Stimulated activated naive B cell treated with anti-CD40 and anti-IgM and Interleukin-4, amounts not matched to agents 10 μg/mL and 1 μg/mL and 100 μg/mL, for 72 hours (primary cell): Measurements from ENCODE around the gene TNK2.
"Not testable (repeated sequence)": the region's sequence is repeated elsewhere in the genome, so short reads cannot be mapped to it uniquely, and the experiment has no call there.

Experiments
- ATAC-seq, 2 donors: fragments of 150-1000 bp; cut with Tn5 transposase; replicated peaks; 2 replicates each; pipeline ENCODE4 v1.10.0; 2021; ENCODE audit warnings: moderate library complexity in 1 of 2
- DNase-seq: peaks from one replicate; pipeline ENCODE4 v3.0.0; 2021
- H3K27ac Mint-ChIP-seq: one replicate; pipeline ENCODE4 v1.8.0; 2022; ENCODE audit warnings: mild to moderate bottlenecking, mixed read lengths
- H3K27me3 Mint-ChIP-seq, 2 donors: one replicate each; pipeline ENCODE4 v1.8.0; 2022; ENCODE audit warnings: mixed read lengths in 2 of 2
- H3K36me3 Mint-ChIP-seq, 2 donors: one replicate each; pipeline ENCODE4 v1.8.0; 2022; ENCODE audit warnings: mixed read lengths in 2 of 2, mild to moderate bottlenecking in 1 of 2
- H3K4me1 Mint-ChIP-seq, 2 donors: one replicate each; pipeline ENCODE4 v1.8.0; 2022; ENCODE audit warnings: mixed read lengths in 2 of 2, mild to moderate bottlenecking in 1 of 2
- H3K4me3 Mint-ChIP-seq, 2 donors: one replicate each; pipeline ENCODE4 v1.8.0; 2022; ENCODE audit warnings: mild to moderate bottlenecking in 2 of 2, mixed read lengths in 2 of 2, moderate library complexity in 1 of 2
- H3K9me3 Mint-ChIP-seq, 2 donors: one replicate each; pipeline ENCODE4 v1.8.0; 2022; ENCODE audit warnings: mixed read lengths in 2 of 2, mild to moderate bottlenecking in 1 of 2

The TNK2 gene

DNA sequence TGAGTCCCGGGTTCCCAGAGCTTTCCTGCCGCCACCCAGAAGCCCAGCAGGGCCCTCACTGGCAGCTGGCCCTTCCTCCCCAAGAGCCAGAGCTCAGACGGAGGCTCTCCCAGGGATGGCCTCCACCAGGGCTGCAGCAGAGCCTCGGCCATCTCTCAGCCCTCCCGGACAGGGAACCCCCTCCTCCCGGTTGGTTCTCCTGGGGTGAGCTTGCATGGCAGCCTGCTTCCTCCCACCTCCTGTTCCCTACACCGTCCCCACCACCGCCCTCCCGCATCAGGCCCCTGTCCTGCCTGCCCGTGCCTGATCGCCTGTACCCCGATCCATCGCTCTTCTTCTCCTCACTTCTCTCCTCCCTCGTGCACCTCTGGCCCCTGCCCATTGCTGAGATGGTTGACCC is 72.6 kb downstream of the TNK2 start:
- Mint-ChIP-seq H3K4me3 (no peak overlapping the region), H3K36me3 (peaks cover 0 to 1% of the 10 kb centered on the region in 2 donors), H3K27me3 (peaks cover 9 to 38% of the 10 kb centered on the region in 2 donors), H3K4me1 (peaks cover 2 to 8% of the 10 kb centered on the region in 2 donors), H3K27ac (no peak overlapping the region), H3K9me3 (no peaks in the 10 kb centered on the region)
- DNase-seq (no peak), ATAC-seq (no peak)

DNA sequence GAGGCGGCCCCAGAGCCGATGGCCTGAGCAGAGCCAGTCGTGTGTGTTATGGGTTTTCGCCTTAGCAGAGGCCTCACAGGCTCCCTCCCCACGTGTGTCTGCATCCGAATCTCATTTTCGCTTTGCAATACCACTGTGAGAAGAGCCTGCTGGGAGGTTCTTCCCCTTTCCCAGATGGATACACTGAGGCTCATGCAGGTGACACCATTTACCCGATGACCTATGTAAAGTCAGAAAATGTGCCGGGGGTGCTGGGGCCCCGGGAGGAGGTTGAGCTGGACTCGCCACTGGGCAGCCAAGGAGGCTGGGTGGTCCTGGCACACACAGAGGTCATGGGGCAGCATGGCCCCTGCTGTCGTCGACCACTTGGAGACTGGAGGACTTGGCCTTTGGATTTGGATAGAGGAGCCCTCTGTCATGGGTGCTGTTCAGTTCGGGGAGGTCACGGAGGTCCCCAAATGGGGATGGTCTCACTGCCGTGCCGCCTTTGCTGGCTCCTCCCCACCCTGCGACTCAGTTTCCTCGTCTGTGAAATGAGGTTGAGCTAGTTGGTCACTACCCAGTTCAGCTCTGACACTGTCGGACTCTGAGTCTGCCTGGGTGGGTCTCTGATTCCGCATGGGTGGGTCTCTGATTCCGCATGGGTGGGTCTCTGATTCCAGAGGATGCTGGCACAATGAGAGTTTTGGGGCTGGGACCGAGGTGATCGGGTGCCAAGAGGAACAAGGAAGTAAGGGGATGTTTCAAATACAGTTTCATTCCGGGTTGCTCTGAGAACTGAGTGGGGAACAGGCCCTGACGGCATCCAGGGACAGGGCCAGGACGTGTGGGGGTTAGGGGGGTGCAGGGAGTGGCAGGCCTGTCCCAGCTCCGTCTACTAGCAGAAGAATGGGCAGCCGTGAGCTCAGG is 73.4 kb downstream of the TNK2 start:
- H3K9me3 Mint-ChIP-seq: no peaks in the 10 kb centered on the region
- ATAC-seq: no peak
- H3K27me3 Mint-ChIP-seq: peaks cover 9 to 38% of the 10 kb centered on the region in 2 donors
- no peak overlapping the region for H3K4me3 Mint-ChIP-seq
- peaks cover 0 to 1% of the 10 kb centered on the region in 2 donors for H3K36me3 Mint-ChIP-seq
- peaks cover 2 to 8% of the 10 kb centered on the region in 2 donors for H3K4me1 Mint-ChIP-seq
- no peak overlapping the region for H3K27ac Mint-ChIP-seq
- no peak for DNase-seq

DNA sequence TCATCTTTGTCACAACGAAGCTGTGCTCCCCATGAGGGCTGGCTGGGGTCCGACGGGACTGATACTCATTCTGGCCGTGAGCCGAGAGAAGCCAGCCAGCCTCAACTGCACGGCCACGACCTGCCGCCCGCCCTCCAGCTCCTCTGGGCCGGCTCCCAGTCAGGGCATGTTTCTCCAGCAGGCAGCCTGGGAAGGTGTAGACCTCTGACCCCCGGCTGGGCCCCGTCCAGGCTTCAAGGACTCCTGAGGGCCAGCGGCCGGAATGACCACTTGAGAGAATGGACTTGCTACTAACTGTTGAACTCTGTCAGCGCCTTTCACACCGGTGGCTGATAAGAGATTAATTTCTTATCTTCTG is 78.5 kb downstream of the TNK2 start:
- Mint-ChIP-seq H3K36me3 (no peaks in the 10 kb centered on the region), H3K4me3 (no peak overlapping the region), H3K4me1 (no peaks in the 10 kb centered on the region), H3K27ac (no peak overlapping the region), H3K9me3 (no peaks in the 10 kb centered on the region), H3K27me3 (peaks cover 5 to 7% of the 10 kb centered on the region in 2 donors)
- no peak for ATAC-seq
- no peak for DNase-seq

DNA sequence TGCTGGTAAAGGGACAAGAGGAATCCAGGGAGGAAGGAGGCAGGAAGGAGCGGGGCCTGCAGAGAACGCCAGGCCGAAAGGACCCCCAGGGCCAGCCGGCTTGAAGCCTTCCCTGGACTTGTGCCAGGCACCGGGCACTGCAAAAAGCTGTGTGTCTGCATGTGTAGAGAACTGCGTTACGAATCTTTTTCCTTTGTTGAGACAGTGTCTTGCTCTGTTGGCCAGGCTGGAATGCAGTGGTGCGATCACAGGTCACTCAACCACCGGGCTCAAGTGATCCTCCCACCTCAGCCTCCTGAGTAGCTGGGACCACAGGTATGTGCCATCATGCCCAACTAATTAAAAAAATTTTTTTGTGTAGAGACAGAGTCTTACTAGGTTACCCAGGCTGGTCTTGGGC is 79.6 kb downstream of the TNK2 start:
- ATAC-seq (no peak), DNase-seq (no peak)
- peaks cover 8 to 10% of the 10 kb centered on the region in 2 donors for H3K27me3 Mint-ChIP-seq
- H3K27ac Mint-ChIP-seq: no peak overlapping the region
- no peaks in the 10 kb centered on the region for H3K9me3 Mint-ChIP-seq
- no peaks in the 10 kb centered on the region for H3K4me1 Mint-ChIP-seq
- no peaks in the 10 kb centered on the region for H3K36me3 Mint-ChIP-seq
- H3K4me3 Mint-ChIP-seq: no peak overlapping the region

DNA sequence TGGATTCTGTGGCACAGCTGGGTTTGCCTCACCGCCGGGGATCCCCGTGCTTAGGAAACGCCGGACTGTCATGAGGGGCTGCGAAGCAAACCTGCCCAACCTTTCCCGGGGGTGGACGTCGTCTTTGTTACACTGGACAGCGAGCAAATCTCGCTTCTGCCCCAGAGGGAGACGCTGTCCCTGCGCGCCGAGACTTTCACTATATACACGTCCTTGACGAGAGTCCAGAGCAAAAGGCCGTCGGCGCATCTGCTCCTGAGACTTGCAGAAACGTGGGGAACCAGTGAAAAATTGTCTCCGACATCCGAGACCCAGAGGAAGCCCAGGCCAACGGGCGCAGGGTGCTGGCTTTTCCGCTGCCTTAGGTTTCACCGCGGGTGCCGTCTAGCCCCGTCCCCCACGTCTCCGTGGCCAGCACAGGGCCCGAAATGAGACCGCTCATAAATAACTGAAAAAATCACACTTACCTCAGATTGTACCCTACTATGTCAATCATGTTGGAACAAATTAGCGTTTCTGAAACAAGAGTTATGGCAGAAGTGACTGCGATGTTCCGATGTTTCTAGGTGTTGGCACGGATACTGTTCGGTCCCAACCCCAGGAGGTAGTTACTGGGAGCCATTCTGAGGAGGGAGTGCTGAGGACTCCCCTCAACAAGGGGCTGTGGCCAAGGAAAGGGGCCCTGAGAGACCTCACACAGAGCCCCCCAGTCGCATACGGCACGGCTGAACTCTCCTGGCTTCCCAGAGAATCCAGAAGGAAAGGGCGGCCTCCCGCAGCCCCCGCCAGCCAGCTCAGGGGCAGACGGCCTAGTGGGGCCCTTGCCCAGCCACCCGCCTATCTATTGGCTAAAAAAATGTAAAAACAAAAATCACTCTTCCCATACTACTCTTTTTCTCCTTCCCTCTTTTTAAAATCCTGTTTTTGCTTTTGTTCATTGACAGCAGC is 82.2 kb downstream of the TNK2 start:
- no peak for ATAC-seq
- H3K4me3 Mint-ChIP-seq: no peak overlapping the region

DNA sequence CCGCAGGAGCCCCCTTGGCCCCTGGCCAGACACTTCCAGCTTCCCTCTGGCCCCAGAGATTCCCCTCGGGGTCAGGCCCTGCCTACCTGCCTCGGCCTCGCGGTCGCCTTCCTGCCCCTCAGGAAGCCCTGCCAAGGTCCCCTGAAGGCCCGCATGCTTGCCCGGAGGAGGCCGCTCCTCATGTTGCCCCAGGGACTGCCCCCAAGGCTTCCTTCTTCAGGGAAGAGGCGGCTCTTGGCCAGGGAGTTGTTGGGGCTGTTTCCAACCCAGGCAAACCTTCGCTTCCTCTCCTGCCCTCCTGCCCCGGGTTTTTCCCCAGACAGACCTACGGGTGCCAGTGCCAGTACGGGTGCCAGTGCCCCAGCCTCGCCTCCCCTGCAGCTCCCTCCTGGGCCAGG is 83.2 kb downstream of the TNK2 start:
- Mint-ChIP-seq H3K4me3 (no peak overlapping the region), H3K36me3 (no peaks in the 10 kb centered on the region), H3K4me1 (no peaks in the 10 kb centered on the region), H3K9me3 (no peaks in the 10 kb centered on the region), H3K27me3 (peaks cover 21 to 24% of the 10 kb centered on the region in 2 donors), H3K27ac (no peak overlapping the region)
- no peak for DNase-seq
- ATAC-seq: no peak

More for the DNA sequence above, 82.2 kb downstream of the TNK2 start:
- H3K27me3 Mint-ChIP-seq: peaks cover 17 to 24% of the 10 kb centered on the region in 2 donors
- H3K4me1 Mint-ChIP-seq: no peaks in the 10 kb centered on the region
- no peaks in the 10 kb centered on the region for H3K36me3 Mint-ChIP-seq
- H3K27ac Mint-ChIP-seq: no peak overlapping the region
- no peak for DNase-seq
- no peaks in the 10 kb centered on the region for H3K9me3 Mint-ChIP-seq

DNA sequence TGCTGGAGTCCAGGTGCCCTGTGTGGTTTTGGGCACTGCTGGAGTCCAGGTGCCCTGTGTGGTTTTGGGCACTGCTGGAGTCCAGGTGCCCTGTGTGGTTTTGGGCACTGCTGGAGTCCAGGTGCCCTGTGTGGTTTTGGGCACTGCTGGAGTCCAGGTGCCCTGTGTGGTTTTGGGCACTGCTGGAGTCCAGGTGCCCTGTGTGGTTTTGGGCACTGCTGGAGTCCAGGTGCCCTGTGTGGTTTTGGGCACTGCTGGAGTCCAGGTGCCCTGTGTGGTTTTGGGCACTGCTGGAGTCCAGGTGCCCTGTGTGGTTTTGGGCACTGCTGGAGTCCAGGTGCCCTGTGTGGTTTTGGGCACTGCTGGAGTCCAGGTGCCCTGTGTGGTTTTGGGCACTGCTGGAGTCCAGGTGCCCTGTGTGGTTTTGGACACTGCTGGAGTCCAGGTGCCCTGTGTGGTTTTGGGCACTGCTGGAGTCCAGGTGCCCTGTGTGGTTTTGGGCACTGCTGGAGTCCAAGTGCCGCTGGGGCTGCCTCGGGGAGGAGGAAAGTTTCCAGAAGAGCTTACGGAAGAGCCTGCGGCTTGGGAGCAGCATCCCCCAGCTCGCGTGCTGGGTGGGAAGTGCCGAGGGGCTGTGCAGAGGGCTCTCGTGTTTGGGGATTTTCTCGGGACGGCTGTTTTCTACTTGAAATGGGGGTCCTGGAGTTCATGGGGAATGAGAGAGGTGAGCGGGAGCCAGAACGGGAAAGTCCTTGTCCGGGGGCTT is 83.7 kb downstream of the TNK2 start:
- H3K4me1 Mint-ChIP-seq, H3K36me3 Mint-ChIP-seq, H3K27ac Mint-ChIP-seq, H3K4me3 Mint-ChIP-seq, DNase-seq, ATAC-seq, H3K9me3 Mint-ChIP-seq: not testable (repeated sequence)
- H3K27me3 Mint-ChIP-seq: peaks cover 23 to 25% of the 10 kb centered on the region in 2 donors

DNA sequence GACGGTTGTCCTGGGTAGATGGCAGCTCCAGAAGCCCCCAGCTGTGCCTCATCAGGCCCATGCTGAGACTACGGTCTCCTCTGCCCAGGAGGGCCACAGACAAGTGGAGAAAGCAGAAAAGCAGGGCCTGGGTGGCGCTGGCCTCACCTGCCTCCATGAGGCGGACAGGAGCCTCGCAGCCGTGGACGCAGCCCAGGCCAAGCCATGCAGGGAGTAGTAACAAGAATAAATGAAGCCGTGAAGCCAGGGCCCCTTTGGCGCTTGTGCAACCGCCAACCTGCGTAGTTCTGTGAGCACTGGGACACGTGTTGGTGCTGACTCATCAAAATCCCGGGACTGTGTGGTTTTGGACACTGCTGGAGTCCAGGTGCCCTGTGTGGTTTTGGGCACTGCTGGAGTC is 84.4 kb downstream of the TNK2 start:
- no peaks in the 10 kb centered on the region for H3K4me1 Mint-ChIP-seq
- H3K9me3 Mint-ChIP-seq: no peaks in the 10 kb centered on the region
- DNase-seq (no peak), ATAC-seq (no peak)
- H3K4me3 Mint-ChIP-seq: no peak overlapping the region
- H3K36me3 Mint-ChIP-seq: no peaks in the 10 kb centered on the region
- peaks cover 19 to 25% of the 10 kb centered on the region in 2 donors for H3K27me3 Mint-ChIP-seq
- H3K27ac Mint-ChIP-seq: no peak overlapping the region

DNA sequence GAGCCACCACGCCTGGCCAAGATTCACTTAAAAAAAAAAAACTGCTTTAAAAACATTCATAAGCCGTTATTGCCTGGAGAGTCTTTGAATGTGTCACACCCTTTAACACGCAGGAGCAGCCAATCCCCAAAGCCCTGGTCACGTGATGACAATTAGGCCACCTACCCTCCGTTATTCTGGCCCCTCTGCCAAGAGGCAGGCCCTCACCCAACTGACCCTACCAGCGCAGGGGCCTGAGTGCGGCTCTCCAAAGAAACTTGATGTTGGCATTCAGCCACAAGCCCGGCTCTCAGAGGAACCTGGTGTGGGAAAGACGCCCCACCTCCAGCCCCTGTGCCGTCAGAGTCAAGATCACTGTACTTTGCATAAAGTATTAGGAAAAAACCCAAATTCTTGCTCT is 85.1 kb downstream of the TNK2 start:
- no peaks in the 10 kb centered on the region for H3K36me3 Mint-ChIP-seq
- peaks cover 19 to 25% of the 10 kb centered on the region in 2 donors for H3K27me3 Mint-ChIP-seq
- no peak overlapping the region for H3K4me3 Mint-ChIP-seq
- DNase-seq (no peak), ATAC-seq (no peak)
- no peak overlapping the region for H3K27ac Mint-ChIP-seq
- no peaks in the 10 kb centered on the region for H3K4me1 Mint-ChIP-seq
- H3K9me3 Mint-ChIP-seq: no peaks in the 10 kb centered on the region

DNA sequence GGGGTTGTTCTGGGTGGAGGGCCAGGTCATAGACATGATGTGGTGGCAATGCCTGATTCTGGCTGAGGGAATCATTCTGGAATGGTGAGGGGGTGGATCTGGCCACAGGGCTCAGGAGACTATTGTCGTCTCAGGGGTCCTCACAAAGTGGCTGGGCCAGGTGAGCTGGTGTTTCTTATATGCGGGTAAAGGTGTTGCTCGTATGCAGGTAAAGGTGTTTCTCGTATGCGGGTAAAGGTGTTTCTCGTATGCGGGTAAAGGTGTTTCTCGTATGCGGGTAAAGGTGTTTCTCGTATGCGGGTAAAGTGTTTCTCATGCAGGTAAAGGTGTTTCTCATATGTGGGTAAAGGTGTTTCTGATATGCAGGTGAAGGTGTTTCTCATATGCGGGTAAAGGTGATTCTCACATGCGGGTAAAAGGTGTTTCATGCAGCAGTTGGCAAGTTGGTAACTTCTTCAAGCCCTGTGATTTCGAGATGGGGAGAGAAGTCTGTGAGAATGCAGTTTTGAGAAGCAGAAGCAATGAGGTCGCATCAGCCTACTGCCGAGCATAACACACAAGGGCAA is 86.1 kb downstream of the TNK2 start:
- Mint-ChIP-seq H3K4me3 (no peak overlapping the region), H3K27me3 (peaks cover 19 to 25% of the 10 kb centered on the region in 2 donors), H3K4me1 (no peaks in the 10 kb centered on the region), H3K36me3 (no peaks in the 10 kb centered on the region), H3K27ac (no peak overlapping the region), H3K9me3 (no peaks in the 10 kb centered on the region)
- DNase-seq (no peak), ATAC-seq (no peak)

DNA sequence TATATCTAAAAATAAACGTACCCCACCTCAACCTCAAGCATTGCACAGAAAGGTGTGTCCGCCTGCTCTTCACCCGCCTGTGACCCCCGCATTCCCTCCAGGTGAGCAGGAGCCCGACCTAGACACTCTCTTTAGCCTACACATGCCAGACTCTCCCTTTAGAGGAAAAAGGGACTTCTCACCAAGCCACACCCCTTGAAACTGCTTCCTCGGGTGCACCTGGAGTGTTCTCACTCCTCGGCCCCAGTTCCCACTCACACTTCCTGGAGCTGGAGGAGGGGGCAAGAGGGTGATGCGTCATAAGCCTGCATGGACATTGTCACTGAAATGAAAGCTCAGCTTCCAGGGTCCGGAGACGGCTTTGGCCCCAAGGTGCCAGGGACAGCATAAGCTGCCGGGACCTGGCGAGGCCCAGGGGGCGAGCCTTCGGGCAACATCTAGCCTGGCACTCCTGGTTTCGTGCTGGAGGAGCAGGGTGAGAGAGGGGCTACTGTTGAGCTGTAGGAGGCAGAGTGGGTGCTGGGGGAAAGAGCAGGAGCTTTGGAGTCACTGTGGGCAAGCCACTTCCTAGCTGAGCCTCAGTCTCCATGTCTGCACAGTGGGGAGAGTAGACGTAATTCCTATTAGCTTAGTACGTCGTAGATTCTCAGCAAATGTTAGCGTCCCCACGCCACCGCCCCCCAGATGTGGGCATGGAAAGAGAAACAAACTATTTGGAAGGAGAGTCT is 86.8 kb downstream of the TNK2 start:
- Mint-ChIP-seq H3K4me3 (no peak overlapping the region), H3K27ac (no peak overlapping the region), H3K36me3 (no peaks in the 10 kb centered on the region), H3K4me1 (no peaks in the 10 kb centered on the region), H3K27me3 (peaks cover 19 to 25% of the 10 kb centered on the region in 2 donors), H3K9me3 (no peaks in the 10 kb centered on the region)
- no peak for DNase-seq
- no peak for ATAC-seq

DNA sequence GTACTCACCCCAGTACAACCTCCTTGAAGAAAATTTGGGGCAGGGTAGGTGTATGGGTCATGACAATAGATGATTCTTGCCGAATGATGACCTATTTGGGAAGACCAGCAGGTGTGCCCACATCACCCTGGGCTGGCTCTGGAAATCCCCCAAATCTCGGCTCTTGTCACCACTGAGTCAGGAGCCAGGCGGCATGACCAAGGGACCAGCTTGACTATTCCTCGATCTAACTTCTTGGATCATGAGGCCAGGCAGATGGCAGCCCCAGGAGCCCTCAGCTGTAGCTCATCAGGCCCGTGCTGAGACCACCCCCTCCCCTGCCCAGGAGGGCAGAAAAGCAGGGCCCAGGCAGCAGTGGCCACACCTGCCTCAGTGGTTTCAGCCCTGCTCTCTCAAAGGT is 87.5 kb downstream of the TNK2 start:
- H3K36me3 Mint-ChIP-seq: no peaks in the 10 kb centered on the region
- no peak for ATAC-seq
- H3K27ac Mint-ChIP-seq: no peak overlapping the region
- no peaks in the 10 kb centered on the region for H3K4me1 Mint-ChIP-seq
- no peak overlapping the region for H3K4me3 Mint-ChIP-seq
- peaks cover 19 to 25% of the 10 kb centered on the region in 2 donors for H3K27me3 Mint-ChIP-seq
- no peaks in the 10 kb centered on the region for H3K9me3 Mint-ChIP-seq
- DNase-seq: no peak

DNA sequence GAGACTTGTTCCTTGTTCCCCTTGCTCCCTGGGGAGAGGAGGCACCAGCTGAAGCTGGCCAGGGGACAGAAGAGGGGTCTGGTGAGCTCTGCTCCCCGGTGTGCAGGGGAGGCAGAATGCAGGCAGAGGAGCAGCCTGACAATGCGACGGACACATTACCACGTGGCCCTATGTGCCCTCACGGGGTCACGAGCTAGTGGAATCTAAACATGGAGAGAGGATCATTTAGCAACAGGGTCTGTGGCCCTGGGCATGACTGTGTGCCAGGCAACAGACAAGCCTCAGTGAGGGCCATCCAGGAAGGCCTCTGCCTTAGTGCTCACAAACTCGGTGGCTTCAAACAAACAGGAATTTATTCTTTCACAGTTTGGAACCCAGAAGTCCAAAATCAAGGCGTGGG is 88.2 kb downstream of the TNK2 start:
- Mint-ChIP-seq H3K36me3 (no peaks in the 10 kb centered on the region), H3K4me1 (no peaks in the 10 kb centered on the region), H3K9me3 (no peaks in the 10 kb centered on the region), H3K27me3 (peaks cover 19 to 25% of the 10 kb centered on the region in 2 donors), H3K4me3 (no peak overlapping the region), H3K27ac (no peak overlapping the region)
- DNase-seq (no peak), ATAC-seq (no peak)
